HFF-Myc (cell line): ENCODE data around the gene FLT1.

Experiments used
- DNase-seq: peaks from one replicate; pipeline ENCODE4 v3.0.0-alpha.2; 2011; ENCODE audit warnings: low read depth; ENCODE audit errors: extremely low read depth
- H3K4me3 ChIP-seq: replicated peaks from 2 replicates; pipeline ENCODE4 v1.5.1; 2011; ENCODE audit warnings: low read depth, mild to moderate bottlenecking, control low read depth, low read length
- CTCF ChIP-seq: IDR thresholded peaks from 2 replicates; pipeline ENCODE4 v1.5.1; 2012; ENCODE audit warnings: mild to moderate bottlenecking, low read depth, low read length, control low read depth; ENCODE audit errors: missing control alignments

The FLT1 gene

GRCh38 chr13:28468023-28468915, 26.7 kb downstream of the FLT1 start:
- DNase-seq = no peak
- no peak for TF ChIP-seq CTCF
- H3K4me3 ChIP-seq = no peak overlapping the region

GRCh38 chr13:28467034-28467433, 27.9 kb downstream of the FLT1 start:
- TF ChIP-seq CTCF = no peak
- no peak overlapping the region for H3K4me3 ChIP-seq
- DNase-seq = no peak

GRCh38 chr13:28466151-28466550, 28.8 kb downstream of the FLT1 start:
- no peak for DNase-seq
- H3K4me3 ChIP-seq = no peak overlapping the region
- no peak for TF ChIP-seq CTCF

- no peak overlapping the region for H3K4me3 ChIP-seq
- TF ChIP-seq CTCF = no peak
- DNase-seq = no peak
Observed at GRCh38 chr13:28464861-28465460, 30.0 kb downstream of the FLT1 start.

GRCh38 chr13:28463481-28463880, 31.4 kb downstream of the FLT1 start:
- no peak overlapping the region for H3K4me3 ChIP-seq
- no peak for DNase-seq
- no peak for TF ChIP-seq CTCF

GRCh38 chr13:28459911-28460310, 35.0 kb downstream of the FLT1 start:
- H3K4me3 ChIP-seq = no peak overlapping the region
- DNase-seq = no peak

More at GRCh38 chr13:28459911-28460310, 35.0 kb downstream of the FLT1 start:
- no peak for TF ChIP-seq CTCF
